ENCODE results near the gene SMYD3.

- no peak for TF ChIP-seq CTCF (conservative IDR thresholded peaks at IDR 0.05; ENCODE audit: low read length)
- no peak for TF ChIP-seq EZH2phosphoT487 (IDR thresholded peaks at IDR 0.05; ENCODE audit: borderline replicate concordance)
Observed at GRCh38 chr1:246008363-246008831, 498.7 kb downstream of the SMYD3 start.

All from Loucy (cell line).